ENCODE results near the gene NBPF15. TPM values are rescaled to one million over a fixed set of nuclear protein-coding genes. Genes with fewer than 3 reads are reported as not detected.
"Not testable (repeated sequence)": the region's sequence is repeated elsewhere in the genome, so short reads cannot be mapped to it uniquely, and the experiment has no call there.

NBPF15 gene, protein sequence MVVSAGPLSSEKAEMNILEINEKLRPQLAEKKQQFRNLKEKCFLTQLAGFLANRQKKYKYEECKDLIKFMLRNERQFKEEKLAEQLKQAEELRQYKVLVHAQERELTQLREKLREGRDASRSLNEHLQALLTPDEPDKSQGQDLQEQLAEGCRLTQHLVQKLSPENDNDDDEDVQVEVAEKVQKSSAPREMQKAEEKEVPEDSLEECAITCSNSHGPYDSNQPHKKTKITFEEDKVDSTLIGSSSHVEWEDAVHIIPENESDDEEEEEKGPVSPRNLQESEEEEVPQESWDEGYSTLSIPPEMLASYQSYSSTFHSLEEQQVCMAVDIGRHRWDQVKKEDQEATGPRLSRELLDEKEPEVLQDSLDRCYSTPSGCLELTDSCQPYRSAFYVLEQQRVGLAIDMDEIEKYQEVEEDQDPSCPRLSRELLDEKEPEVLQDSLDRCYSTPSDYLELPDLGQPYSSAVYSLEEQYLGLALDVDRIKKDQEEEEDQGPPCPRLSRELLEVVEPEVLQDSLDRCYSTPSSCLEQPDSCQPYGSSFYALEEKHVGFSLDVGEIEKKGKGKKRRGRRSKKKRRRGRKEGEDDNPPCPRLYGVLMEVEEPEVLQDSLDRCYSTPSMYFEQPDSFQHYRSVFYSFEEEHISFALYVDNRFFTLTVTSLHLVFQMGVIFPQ
- total RNA-seq (10 to 100 TPM in 8 of 9 donors, 1 to 10 TPM in 1; 6.9 to 32.3 (median 23.3) TPM), polyA plus RNA-seq (10 to 100 TPM; 13.1 to 28.1 (median 13.1) TPM)
- long read RNA-seq, donor 1: 0 reads
- long read RNA-seq, donor 2, partial matches to known transcripts: 11 of 11 reads
- long read RNA-seq, donor 2, other reads (novel, unspliced or antisense): 0 of 11 reads
- long read RNA-seq, donor 3: 0 reads
- long read RNA-seq, donor 4, partial matches to known transcripts: 0 of 1 reads
- long read RNA-seq, donor 4, other reads (novel, unspliced or antisense): 1 of 1 reads
- long read RNA-seq, donor 5, partial matches to known transcripts: 4 of 24 reads
- long read RNA-seq, donor 5, other reads (novel, unspliced or antisense): 20 of 24 reads
- long read RNA-seq, donor 6, partial matches to known transcripts: 0 of 2 reads
- long read RNA-seq, donor 6, other reads (novel, unspliced or antisense): 2 of 2 reads
- long read RNA-seq, donor 7, full-length matches to known transcripts: 1 of 1 reads
- long read RNA-seq, donor 7, partial matches to known transcripts: 0 of 1 reads
- long read RNA-seq, donor 7, other reads (novel, unspliced or antisense): 0 of 1 reads
- long read RNA-seq, donor 8: 0 reads
- long read RNA-seq, donor 9: 0 reads
- long read RNA-seq, donor 10: 0 reads

DNA sequence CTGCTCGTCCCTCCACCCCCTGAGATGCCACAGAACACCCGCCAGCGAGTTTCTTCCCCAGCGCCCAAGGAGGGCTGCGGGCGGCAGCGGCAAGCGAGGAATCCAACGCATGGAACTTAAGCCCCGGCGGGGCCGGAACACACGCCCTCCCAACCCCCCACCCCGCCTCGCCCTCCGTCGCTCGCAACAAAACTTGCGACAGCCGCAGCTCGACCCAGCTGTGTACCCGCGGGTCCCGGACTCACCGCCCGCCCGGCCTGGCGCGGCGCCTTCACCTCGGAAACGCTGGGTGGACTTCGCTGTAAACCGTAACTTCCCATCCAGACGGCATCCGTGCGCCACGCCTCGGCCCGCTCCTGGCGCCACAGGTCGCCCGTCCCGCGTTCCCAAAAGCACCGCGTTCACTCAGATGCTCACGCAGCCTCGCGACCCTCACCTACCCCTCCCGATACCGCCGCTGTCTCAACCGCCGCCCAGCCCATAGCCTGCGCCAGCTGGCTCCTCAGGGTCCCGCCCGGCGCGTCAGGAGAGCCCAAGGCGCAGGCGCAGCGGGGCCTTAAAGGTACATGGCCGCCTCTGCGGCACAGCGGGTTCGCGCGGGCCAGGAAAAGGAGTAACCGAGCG is at the start of gene NBPF15:
Gene NBPF15, minus strand, starts transcription at position 534 of the 624 bp plus-strand sequence. CDS start 21,666 bp downstream, outside the sequence.
- H3K27me3 ChIP-seq; H3K4me1 ChIP-seq (replicated peaks in 1 of 2); H3K9me3 ChIP-seq (replicated peaks in 1 of 3); H3K36me3 ChIP-seq (replicated peaks in 1 of 2); intact Hi-C loops (cut with DNase I): not testable (repeated sequence)
- TF ChIP-seq POLR2A (IDR thresholded peaks at IDR 0.05): peak in 1 of 2 donors; percentile 44
- peak; percentile 67 to 81 (median 73) for DNase-seq
- Histone ChIP-seq H3K4me3 (peak within 1 kb of the TSS in 3 of 4 donors; percentile 56 to 75 (median 65)), H3K27ac (peak within 1 kb of the TSS in 3 of 5 donors; percentile 47 to 89 (median 52))
- 0% methylated on average over 27 to 57 of the region's 71 CpGs; no CpG with 5 or more reads in 1 of the 4 donors for WGBS, 4 donors

DNA sequence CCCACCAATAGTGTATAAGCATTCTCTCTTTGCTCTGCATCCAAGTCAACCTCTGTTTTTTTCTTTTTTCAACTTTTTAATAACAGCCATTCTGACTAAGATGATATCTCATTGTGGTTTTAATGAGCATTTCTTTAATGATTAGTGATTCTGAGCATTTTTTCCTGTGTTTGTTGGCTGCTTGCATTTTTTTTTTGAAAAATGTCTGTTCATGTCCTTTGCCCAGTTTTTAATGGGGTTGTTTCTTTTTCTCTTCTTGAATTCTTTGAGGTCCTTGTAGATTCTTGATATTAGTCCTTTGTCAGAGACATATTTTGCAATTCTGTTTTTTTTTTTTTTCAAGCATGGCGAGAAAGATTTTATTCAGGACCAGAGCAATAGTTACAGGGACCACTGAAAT is 35.0 kb upstream of the NBPF15 start:
- H3K4me3 ChIP-seq; intact Hi-C loops (cut with DNase I); H3K27me3 ChIP-seq; H3K4me1 ChIP-seq (replicated peaks in 1 of 2); DNase-seq; H3K27ac ChIP-seq; H3K9me3 ChIP-seq (replicated peaks in 1 of 3); H3K36me3 ChIP-seq (replicated peaks in 1 of 2): not testable (repeated sequence)
- WGBS, 4 donors: 82 to 95% (median 90%) methylated on average over 1 of the region's 1 CpG

DNA sequence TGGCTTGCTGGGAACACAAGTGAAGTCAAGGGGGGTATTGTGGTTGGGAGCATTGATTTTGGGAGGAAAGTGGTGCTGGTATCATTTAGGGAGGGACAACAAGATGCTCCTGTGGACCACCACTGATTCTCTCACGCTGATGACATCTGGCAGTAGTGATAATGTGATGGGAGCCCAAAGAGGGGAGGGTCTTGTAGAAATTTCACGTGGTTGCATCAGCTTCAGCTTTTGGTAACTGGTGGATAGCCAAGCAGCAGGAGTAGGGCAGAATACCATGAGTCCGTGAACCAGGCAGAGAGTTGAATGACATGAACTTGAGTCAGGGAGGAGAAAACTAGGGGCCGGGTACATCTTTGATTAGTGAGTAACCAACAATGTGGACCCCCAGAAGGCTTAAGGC is 32.7 kb upstream of the NBPF15 start:
- H3K27me3 ChIP-seq; H3K4me1 ChIP-seq (replicated peaks in 1 of 2); DNase-seq; H3K4me3 ChIP-seq; H3K9me3 ChIP-seq (replicated peaks in 1 of 3); H3K27ac ChIP-seq; H3K36me3 ChIP-seq (replicated peaks in 1 of 2); intact Hi-C loops (cut with DNase I): not testable (repeated sequence)
- 65 to 72% (median 67%) methylated on average over 1 to 4 of the region's 4 CpGs for WGBS, 4 donors

DNA sequence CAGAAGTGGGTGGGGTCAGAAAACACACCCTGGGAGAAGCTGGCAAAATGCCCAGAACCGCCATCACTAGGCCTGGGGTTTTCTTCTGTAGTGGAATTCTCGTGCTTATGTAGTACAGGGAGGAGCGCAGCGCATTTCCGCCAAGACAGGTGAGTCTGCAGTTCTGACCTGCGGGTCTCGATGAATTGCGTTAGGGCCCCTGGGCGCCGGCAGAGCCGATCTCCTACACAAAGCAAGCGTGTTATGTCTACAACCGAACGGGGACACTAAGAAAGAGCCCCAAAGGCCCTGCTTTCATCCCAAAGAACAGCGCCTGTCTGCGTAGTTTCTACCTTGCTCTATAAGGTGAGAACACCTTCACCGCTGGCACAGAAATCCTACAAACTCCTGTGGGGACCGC is 28.9 kb upstream of the NBPF15 start:
- intact Hi-C loops (cut with DNase I); H3K9me3 ChIP-seq (replicated peaks in 1 of 3); H3K27ac ChIP-seq; H3K27me3 ChIP-seq; H3K4me3 ChIP-seq; DNase-seq; H3K4me1 ChIP-seq (replicated peaks in 1 of 2); H3K36me3 ChIP-seq (replicated peaks in 1 of 2): not testable (repeated sequence)
- WGBS, 4 donors: 35 to 60% (median 36%) methylated on average over 1 to 17 of the region's 18 CpGs; no CpG with 5 or more reads in 1 of the 4 donors

DNA sequence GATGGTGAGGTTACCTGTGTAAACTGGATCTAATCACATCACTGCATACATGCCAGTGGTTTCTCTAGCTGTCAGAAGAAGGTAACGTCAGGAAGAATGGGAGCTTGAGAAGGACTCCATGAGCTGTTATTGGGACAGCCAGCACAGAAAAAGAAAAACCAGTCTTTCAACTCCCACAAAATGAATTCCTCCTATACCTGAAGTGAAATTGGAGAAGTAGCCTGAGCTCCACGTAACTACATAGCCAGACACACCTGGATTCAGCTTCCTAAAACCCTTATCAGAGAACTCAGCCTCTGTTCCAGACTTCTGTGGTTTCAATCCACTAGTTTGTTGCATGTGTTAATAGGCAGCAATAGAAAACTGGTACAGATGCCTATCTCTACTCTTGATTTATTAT is 25.5 kb upstream of the NBPF15 start:
- H3K27me3 ChIP-seq; H3K36me3 ChIP-seq (replicated peaks in 1 of 2); intact Hi-C loops (cut with DNase I); DNase-seq; H3K4me1 ChIP-seq (replicated peaks in 1 of 2); H3K9me3 ChIP-seq (replicated peaks in 1 of 3); H3K4me3 ChIP-seq; H3K27ac ChIP-seq: not testable (repeated sequence)
- 36 to 66% (median 57%) methylated on average over 1 to 2 of the region's 2 CpGs for WGBS, 4 donors

DNA sequence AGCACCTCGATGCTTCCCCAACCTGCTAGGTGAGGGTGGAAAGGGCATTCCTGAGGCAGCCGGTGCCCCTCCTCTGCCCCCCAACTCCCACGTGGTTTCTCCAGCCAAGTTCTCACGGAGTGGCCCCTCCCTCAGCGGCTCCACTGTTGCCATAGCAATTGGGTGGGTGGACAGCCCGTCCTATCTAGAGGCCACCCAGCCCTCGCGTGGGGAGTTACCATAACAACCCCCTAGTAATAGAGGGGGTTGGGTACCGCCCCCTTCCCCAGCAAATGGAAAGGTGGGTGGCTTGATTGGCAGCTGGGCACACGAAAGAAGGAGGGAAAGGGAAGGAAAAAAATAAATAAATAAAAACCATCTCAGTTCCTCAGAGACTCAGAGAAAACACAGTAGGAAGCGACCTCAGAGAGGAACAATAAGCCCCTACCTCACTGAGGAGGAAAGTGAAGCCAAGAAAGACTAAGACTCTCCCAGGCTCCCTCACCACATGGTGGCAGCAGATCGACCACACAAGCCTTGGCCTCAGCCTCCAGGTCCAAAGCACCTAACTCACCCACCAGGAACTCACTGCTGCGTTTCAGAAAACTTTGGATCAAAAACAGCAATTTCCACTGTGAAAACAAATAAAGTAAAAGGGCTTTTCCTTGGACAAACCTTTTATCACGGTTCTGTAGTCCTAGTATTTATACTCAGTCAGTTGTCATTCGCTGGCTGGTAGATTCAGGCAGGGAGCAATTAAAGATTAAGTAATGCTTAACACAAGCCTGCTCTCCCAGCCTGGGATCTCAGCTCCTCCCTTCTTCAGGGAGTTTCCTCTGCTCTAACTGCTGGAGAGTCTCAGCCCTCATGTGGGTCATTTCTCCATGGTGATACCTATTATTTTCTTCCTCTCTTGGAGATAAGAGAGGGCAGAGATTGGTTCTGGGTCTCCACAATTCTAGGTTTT is 23.9 kb upstream of the NBPF15 start:
- intact Hi-C loops (cut with DNase I); H3K27ac ChIP-seq; H3K4me1 ChIP-seq (replicated peaks in 1 of 2); H3K9me3 ChIP-seq (replicated peaks in 1 of 3); H3K27me3 ChIP-seq; H3K4me3 ChIP-seq; H3K36me3 ChIP-seq (replicated peaks in 1 of 2); DNase-seq: not testable (repeated sequence)
- 3 to 31% (median 16%) methylated on average over 2 to 6 of the region's 15 CpGs for WGBS, 4 donors

DNA sequence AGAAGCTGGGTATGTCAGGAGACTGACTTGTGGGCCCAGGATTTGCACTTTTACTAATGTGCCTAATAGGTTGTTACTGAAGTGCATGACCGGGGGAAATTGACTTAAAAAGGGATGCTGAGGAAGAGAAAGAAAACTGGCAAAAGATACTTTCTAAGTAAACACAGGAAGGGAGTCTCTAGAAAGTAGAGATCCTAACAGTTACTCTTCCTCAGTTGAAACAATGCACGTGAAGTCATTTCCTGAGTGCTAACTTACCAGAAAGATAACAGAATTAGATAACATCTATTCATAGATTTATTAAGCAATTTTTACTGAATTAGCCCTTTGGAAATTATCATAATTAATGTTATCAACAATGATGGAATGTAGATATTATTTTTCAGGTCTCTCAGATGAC is 12.4 kb upstream of the NBPF15 start:
- WGBS, 4 donors: no CpG with 5 or more reads among the region's 2 CpGs

DNA sequence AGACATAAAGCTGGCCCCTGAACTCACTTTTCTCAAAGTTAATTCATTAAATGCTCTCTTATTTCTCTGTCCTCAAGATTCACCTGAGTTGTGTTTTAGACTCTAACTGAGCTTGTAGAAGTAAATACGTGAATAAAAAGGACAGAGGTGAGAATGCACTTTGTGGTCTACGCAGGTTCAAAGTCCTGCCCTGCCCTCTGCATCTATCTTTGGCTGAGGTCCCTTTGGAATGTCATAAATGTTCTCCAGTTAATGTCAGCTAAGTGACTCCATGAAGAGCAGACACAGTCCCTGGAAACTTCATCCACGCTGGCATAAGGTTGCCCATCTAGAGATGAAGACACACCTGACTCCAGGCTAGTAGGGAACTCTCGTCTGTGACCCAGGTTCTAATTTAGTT is 10.0 kb upstream of the NBPF15 start:
- H3K36me3 ChIP-seq (replicated peaks in 1 of 2); intact Hi-C loops (cut with DNase I); H3K4me1 ChIP-seq (replicated peaks in 1 of 2); H3K9me3 ChIP-seq (replicated peaks in 1 of 3); H3K27ac ChIP-seq; H3K27me3 ChIP-seq; H3K4me3 ChIP-seq; DNase-seq: not testable (repeated sequence)
- 64 to 92% (median 79%) methylated on average over 2 to 3 of the region's 4 CpGs for WGBS, 4 donors

More for the DNA sequence above, 12.4 kb upstream of the NBPF15 start:
- intact Hi-C loops (cut with DNase I); H3K36me3 ChIP-seq (replicated peaks in 1 of 2); DNase-seq; H3K9me3 ChIP-seq (replicated peaks in 1 of 3); H3K27ac ChIP-seq; H3K4me3 ChIP-seq; H3K27me3 ChIP-seq; H3K4me1 ChIP-seq (replicated peaks in 1 of 2): not testable (repeated sequence)

DNA sequence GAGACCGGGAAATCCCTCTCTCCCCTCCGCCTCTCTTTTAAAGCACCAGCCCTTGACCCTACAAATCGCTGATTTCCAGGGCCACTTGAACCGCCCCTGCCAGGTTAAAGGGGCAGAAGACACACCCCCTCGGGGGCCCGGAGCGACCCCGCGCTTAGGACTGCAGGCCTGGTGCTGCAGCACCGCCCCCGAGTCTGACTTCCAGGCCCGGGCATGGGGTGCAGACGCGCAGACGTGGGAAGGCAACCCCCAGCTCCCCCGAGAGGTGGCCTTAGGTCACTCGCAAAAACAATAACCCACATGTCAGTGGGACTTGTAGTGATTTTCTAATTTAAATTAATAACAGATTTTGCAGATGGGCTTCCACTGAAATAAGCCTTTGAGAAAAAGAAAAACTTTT is 309 bp upstream of the NBPF15 start:
- H3K4me3 ChIP-seq, H3K27ac ChIP-seq: not testable (repeated sequence)
- WGBS, 4 donors: no CpG with 5 or more reads among the region's 17 CpGs

More for the DNA sequence above, 309 bp upstream of the NBPF15 start:
- DNase-seq; H3K36me3 ChIP-seq (replicated peaks in 1 of 2); H3K4me1 ChIP-seq (replicated peaks in 1 of 2); H3K9me3 ChIP-seq (replicated peaks in 1 of 3); H3K27me3 ChIP-seq; intact Hi-C loops (cut with DNase I): not testable (repeated sequence)

All from adrenal gland (tissue), 19 donors.